HepG2 (cell line): ENCODE results near the gene ELP2. TPM values are rescaled to one million over a fixed set of nuclear protein-coding genes. Genes with fewer than 3 reads are reported as not detected.

Experiments
- ATAC-seq: fragments of 200-7000 bp; cut with Tn5 transposase; 3 replicates; pipeline ENCODE4 v1.9.1; 2020; ENCODE audit warnings: mild to moderate bottlenecking, moderate library complexity
- BruUV-seq: library from RNA; stranded (reverse); fragments of 400-500 nt; replicated peaks from 2 replicates; lab custom pipeline; 2021; lab: Mats Ljungman, UMichigan
- CTCF ChIA-PET: fragments of 300-600 bp; formaldehyde crosslinking; extraction: SDS; loops from one replicate; lab custom pipeline; 2021; ENCODE audit warnings: low total read pairs, inconsistent platforms, low intra/inter-chr PET ratio; lab: Yijun Ruan, JAX
- POLR2A ChIA-PET: fragments of 350-600 bp; sonication (Branson Sonifier 250); formaldehyde crosslinking; loops from one replicate; lab custom pipeline; 2020; ENCODE audit warnings: antibody characterized with exemption, inconsistent platforms; lab: Yijun Ruan, JAX
- DNase-seq: peaks from one replicate; pipeline ENCODE4 v3.0.0-alpha.2; 2015; ENCODE audit warnings: low spot score
- FAIRE-seq: peaks from 3 replicates; lab custom pipeline; 2011; peaks lifted over from hg19 to GRCh38; lab: Jason Lieb, UNC
- H2AFZ ChIP-seq: one replicate; pipeline ENCODE4 v1.6.1; 2011; ENCODE audit warnings: low read length, inconsistent platforms
- H3K27ac ChIP-seq: fragments of 300-600 bp; 3 replicates; pipeline ENCODE4 v1.8.0; 2011; ENCODE audit warnings: mixed run types, mild to moderate bottlenecking, mixed read lengths, low read length, inconsistent platforms; ENCODE audit not compliant: insufficient read depth; ENCODE audit errors: extremely low read length
- H3K27me3 ChIP-seq, 2 experiments: fragments of 200-600 bp in 1 of 2; 2 replicates in 1 of 2; 3 replicates in 1 of 2; pipeline versions ENCODE4 v1.6.0 to v1.8.0; 2011; ENCODE audit warnings: low read length in 2 of 2, mild to moderate bottlenecking in 2 of 2, moderate library complexity in 2 of 2, inconsistent platforms in 1 of 2; ENCODE audit not compliant: insufficient read depth in 2 of 2, control insufficient read depth in 1 of 2
- H3K36me3 ChIP-seq, 2 experiments: fragments of 200-600 bp in 1 of 2; replicated peaks in 1 of 2; 2 replicates in 1 of 2; 3 replicates in 1 of 2; pipeline versions ENCODE4 v1.5.1 to v1.8.0; 2011; ENCODE audit warnings: low read length in 2 of 2, inconsistent platforms in 1 of 2; ENCODE audit not compliant: insufficient read depth in 2 of 2, control insufficient read depth in 1 of 2
- H3K4me1 ChIP-seq: 2 replicates; pipeline ENCODE4 v1.5.1; 2012; ENCODE audit warnings: low read length, inconsistent platforms; ENCODE audit not compliant: insufficient read depth
- H3K4me2 ChIP-seq: 2 replicates; pipeline ENCODE4 v1.6.0; 2011; ENCODE audit warnings: low read depth, low read length, inconsistent platforms
- H3K4me3 ChIP-seq, 3 experiments: fragments of 200-600 bp in 1 of 3; sonication (generic), shearing (Covaris generic) in 1 of 3; replicated peaks in 1 of 3; 2 replicates each; pipeline ENCODE4 v1.5.1; 2011 to 2016; ENCODE audit warnings: low read length in 3 of 3, inconsistent platforms in 2 of 3, low read depth in 2 of 3, mild to moderate bottlenecking in 2 of 3, control low read depth in 1 of 3, mixed read lengths in 1 of 3; ENCODE audit not compliant: insufficient read depth in 1 of 3
- H3K79me2 ChIP-seq: one replicate; pipeline ENCODE4 v1.6.1; 2011; ENCODE audit warnings: low read length, inconsistent platforms; ENCODE audit not compliant: insufficient read depth
- H3K9ac ChIP-seq: 2 replicates; pipeline ENCODE4 v1.6.0; 2011; ENCODE audit warnings: mild to moderate bottlenecking, low read depth, low read length, inconsistent platforms; ENCODE audit not compliant: insufficient read depth
- H3K9me3 ChIP-seq: 2 replicates; pipeline ENCODE4 v1.5.1; 2012; ENCODE audit warnings: mild to moderate bottlenecking, low read length
- H4K20me1 ChIP-seq: 2 replicates; pipeline ENCODE4 v1.6.0; 2011; ENCODE audit warnings: inconsistent platforms, mild to moderate bottlenecking, low read length, moderate library complexity; ENCODE audit not compliant: insufficient read depth
- ELF3 ChIP-seq: IDR thresholded peaks from 2 replicates; pipeline ENCODE4 v1.6.1; 2016; ENCODE audit warnings: missing genetic modification reagents, missing compliant biosample characterization
- HNRNPLL ChIP-seq: fragments of 200-400 bp; formaldehyde crosslinking; IDR thresholded peaks from 2 replicates; pipeline ENCODE4 v1.6.1; 2017; ENCODE audit warnings: mild to moderate bottlenecking, low read depth, low read length; ENCODE audit not compliant: poor library complexity, severe bottlenecking
- MXD4 ChIP-seq: IDR thresholded peaks from 2 replicates; pipeline ENCODE4 v1.6.1; 2016; ENCODE audit warnings: mild to moderate bottlenecking, missing biosample characterization, missing genetic modification reagents
- NFAT5 ChIP-seq: sonication (generic); formaldehyde crosslinking; IDR thresholded peaks from 2 replicates; pipeline ENCODE4 v1.4.0; 2020; ENCODE audit warnings: missing genetic modification reagents
- NFIB ChIP-seq: sonication (generic); formaldehyde crosslinking; IDR thresholded peaks from 2 replicates; pipeline ENCODE4 v1.9.0; 2021; ENCODE audit warnings: missing genetic modification reagents, mild to moderate bottlenecking, borderline replicate concordance
- TFAP4 ChIP-seq: sonication (generic); IDR thresholded peaks from 2 replicates; pipeline ENCODE4 v1.6.1; 2016; ENCODE audit warnings: low read depth, borderline replicate concordance
- YY1 ChIP-seq: IDR thresholded peaks from 2 replicates; pipeline ENCODE4 v1.6.1; 2011; ENCODE audit warnings: low read length, low read depth, moderate library complexity, mild to moderate bottlenecking; ENCODE audit not compliant: insufficient read depth, insufficient replicate concordance
- ZBTB38 ChIP-seq: sonication (generic); formaldehyde crosslinking; IDR thresholded peaks from 2 replicates; pipeline ENCODE4 v1.5.1; 2020; ENCODE audit warnings: mild to moderate bottlenecking, missing genetic modification reagents
- ZKSCAN1 ChIP-seq: fragments of 150-350 bp; IDR thresholded peaks from 2 replicates; pipeline ENCODE4 v1.6.1; 2014; ENCODE audit warnings: low read length
- ZNF207 ChIP-seq: fragments of 450-650 bp; IDR thresholded peaks from 2 replicates; pipeline ENCODE4 v1.6.1; 2016; ENCODE audit warnings: antibody characterized with exemption, borderline replicate concordance
- ZNF264 ChIP-seq: sonication (generic); formaldehyde crosslinking; IDR thresholded peaks from 2 replicates; pipeline ENCODE4 v1.4.0; 2020; ENCODE audit warnings: missing genetic modification reagents
- ZNF460 ChIP-seq: sonication (generic); formaldehyde crosslinking; IDR thresholded peaks from 2 replicates; pipeline ENCODE4 v1.5.1; 2020; ENCODE audit warnings: missing genetic modification reagents, mild to moderate bottlenecking, borderline replicate concordance
- ZNF619 ChIP-seq: sonication (generic); formaldehyde crosslinking; IDR thresholded peaks from 2 replicates; pipeline ENCODE4 v1.4.0; 2020; ENCODE audit warnings: mild to moderate bottlenecking, missing genetic modification reagents
- ZZZ3 ChIP-seq: sonication (generic); formaldehyde crosslinking; IDR thresholded peaks from 2 replicates; pipeline ENCODE4 v1.4.0; 2020; ENCODE audit warnings: missing genetic modification reagents, mild to moderate bottlenecking, borderline replicate concordance
- WGBS: methylation state at CpG from one replicate; pipeline ENCODE4 v1.1.6; 2017; ENCODE audit warnings: low lambda C conversion rate; 5-methylcytosine and 5-hydroxymethylcytosine counted together
- in situ Hi-C: cut with HindIII; loops from 2 replicates; pipeline ENCODE4 v1.10.0; 2017; ENCODE audit warnings: low pct_unique_long_range_greater_than_20kb; ENCODE audit not compliant: extremely low pct_ligation_motif_present
- intact Hi-C: fragments of 100-400 bp; cut with micrococcal nuclease; formaldehyde crosslinking; loops from one replicate; pipeline ENCODE4 v1.10.0; 2022; ENCODE audit not compliant: unreplicated experiment
- polyA plus RNA-seq, 8 experiments: library from polyadenylated mRNA; depleted of rRNA in 3 of 8; stranded (reverse) in 7 of 8; unstranded in 1 of 8; fragments of >200 nt; fragmentation: Illumina TruSeq in 4 of 8; extraction: Trizol in 4 of 8; gene quantifications; 2 replicates each; pipeline versions ENCODE4 v1.2.1 to v1.2.3, GENCODE V29; 2011 to 2016; ENCODE audit warnings: low read depth in 4 of 8, missing spikeins in 1 of 8, mixed read lengths in 1 of 8; ENCODE audit not compliant: insufficient read depth in 1 of 8
- total RNA-seq, 5 experiments: library from RNA; depleted of rRNA; stranded (reverse); fragments of >200 nt; fragmentation: Illumina TruSeq; extraction: Trizol; gene quantifications; 2 replicates each; pipeline ENCODE4 v1.2.3, GENCODE V29; 2016; ENCODE audit warnings: low read depth in 1 of 5

The ELP2 gene
- total and polyA plus RNA-seq, 2 of the 13 experiments (the other 11 are each of a cell fraction or from before 2014, with no cell fraction given): 98.7 to 100 TPM

- TF ChIP-seq MXD4 (CRISPR knock-in tag) (0 out of 2 replicates have a peak, but pooled peaks have one; percentile 4), ZZZ3 (CRISPR knock-in tag) (no peak), NFIB (CRISPR knock-in tag) (no peak), ZNF207 (no peak), ZKSCAN1 (no peak), ZNF264 (CRISPR knock-in tag) (no peak), ZNF619 (CRISPR knock-in tag) (no peak)
Measured at GRCh38 chr18:36130039-36130831, 536 bp downstream of the ELP2 start (continued).

GRCh38 chr18:36130883-36131653 is 1.4 kb downstream of the ELP2 start:
- H3K36me3 ChIP-seq: peaks cover 0 to 22% of the 10 kb centered on the region in 2 experiments; a peak in 4 of 5 replicates
- H3K27ac ChIP-seq: peak overlapping the region; percentile 98
- DNase-seq (no peak), ATAC-seq (no peak), FAIRE-seq (no peak)
- ChIA-PET CTCF (no interaction called here), POLR2A (interaction anchor here (0.6 to 4.7 kb wide), 6 partner anchors 35 to 698 kb away, joined by 3 to 42 read pairs (median 4); partner anchors contain the start of genes KIAA1328, MOCOS and TPGS2)
- peak overlapping the region; percentile 98 for H3K9ac ChIP-seq
- H3K4me1 ChIP-seq: peaks cover 55% of the 10 kb centered on the region
- H3K27me3 ChIP-seq: no peaks in the 10 kb centered on the region; a peak in 1 of 5 replicates
- peaks cover 36% of the 10 kb centered on the region for H4K20me1 ChIP-seq
- H2AFZ ChIP-seq: no peak overlapping the region
- no TSS peak for BruUV-seq
- H3K4me3 ChIP-seq: peak overlapping the region; percentile 83 to 87 (median 87)
- in situ Hi-C loops (no loop called here), intact Hi-C loops (no loop called here)
- WGBS: 23% methylated on average over 26 of the region's 26 CpGs
- peak overlapping the region; percentile 81 for H3K4me2 ChIP-seq
- H3K79me2 ChIP-seq: peaks cover 77% of the 10 kb centered on the region
- no peaks in the 10 kb centered on the region for H3K9me3 ChIP-seq
- TF ChIP-seq TFAP4 (no peak), HNRNPLL (peak; percentile 52), ZNF460 (CRISPR knock-in tag) (peak; percentile 91), ZBTB38 (CRISPR knock-in tag) (0 out of 2 replicates have a peak, but pooled peaks have one; percentile 28), YY1 (peak; percentile 66), ELF3 (CRISPR knock-in tag) (0 out of 2 replicates have a peak, but pooled peaks have one; percentile 2), NFAT5 (CRISPR knock-in tag) (no peak)
